PC-3 (cell line): ENCODE results near the gene PSMC5. TPM values are rescaled to one million over a fixed set of nuclear protein-coding genes. Genes with fewer than 3 reads are reported as not detected.

ENCODE experiments used
- ATAC-seq: fragments of 200-7000 bp; cut with Tn5 transposase; 2 replicates; pipeline ENCODE4 v1.9.1; 2020; ENCODE audit warnings: mild to moderate bottlenecking, moderate library complexity
- BruUV-seq: library from RNA; stranded (reverse); fragments of 400-500 nt; replicated peaks from 2 replicates; lab custom pipeline; 2021; lab: Mats Ljungman, UMichigan
- CTCF ChIA-PET: fragments of 300-600 bp; sonication (Branson Sonifier 250); formaldehyde crosslinking; loops from one replicate; lab custom pipeline; 2022; ENCODE audit warnings: antibody characterized with exemption; lab: Charles Lee
- POLR2A ChIA-PET: fragments of 300-600 bp; sonication (Branson Sonifier 250); formaldehyde crosslinking; loops from one replicate; lab custom pipeline; 2022; ENCODE audit warnings: antibody characterized with exemption; ENCODE audit not compliant: unreplicated experiment; lab: Charles Lee
- DNase-seq: peaks from one replicate; pipeline ENCODE4 v3.0.0-alpha.2; 2015
- H2AFZ ChIP-seq: fragments of 300-600 bp; sonication (generic); 2 replicates; pipeline ENCODE4 v1.6.0; 2016; ENCODE audit warnings: antibody characterized with exemption, low read length
- H3F3A ChIP-seq: fragments of 300-600 bp; sonication (generic); one replicate; pipeline ENCODE4 v1.6.0; 2017; ENCODE audit warnings: antibody characterized with exemption, low read length, control low read depth, mild to moderate bottlenecking; ENCODE audit not compliant: unreplicated experiment
- H3K27ac ChIP-seq: fragments of 300-600 bp; sonication (generic); 2 replicates; pipeline ENCODE4 v1.5.1; 2016; ENCODE audit warnings: mild to moderate bottlenecking, low read length
- H3K27me3 ChIP-seq: fragments of 300-600 bp; sonication (generic); 2 replicates; pipeline ENCODE4 v1.6.1; 2016; ENCODE audit warnings: low read length, mixed read lengths
- H3K36me3 ChIP-seq: fragments of 300-600 bp; sonication (generic); 2 replicates; pipeline ENCODE4 v1.6.1; 2016; ENCODE audit warnings: low read depth, mixed run types, low read length, mixed read lengths
- H3K4me1 ChIP-seq: fragments of 300-600 bp; sonication (generic); 2 replicates; pipeline ENCODE4 v1.5.1; 2016; ENCODE audit warnings: low read length; ENCODE audit not compliant: insufficient read depth
- H3K4me2 ChIP-seq: fragments of 300-600 bp; sonication (generic); 2 replicates; pipeline ENCODE4 v1.6.0; 2016; ENCODE audit warnings: low read length
- H3K4me3 ChIP-seq: fragments of 300-600 bp; sonication (generic); 2 replicates; pipeline ENCODE4 v1.5.1; 2016; ENCODE audit warnings: mild to moderate bottlenecking, low read length, mixed read lengths
- H3K79me2 ChIP-seq: fragments of 300-600 bp; sonication (generic); 2 replicates; pipeline ENCODE4 v1.6.1; 2017; ENCODE audit warnings: low read length, mixed read lengths
- H3K9ac ChIP-seq: fragments of 300-600 bp; sonication (generic); 2 replicates; pipeline ENCODE4 v1.6.0; 2016; ENCODE audit warnings: mild to moderate bottlenecking, low read length
- H3K9me2 ChIP-seq: fragments of 300-600 bp; sonication (generic); replicated peaks from 2 replicates; pipeline ENCODE4 v1.6.1; 2016; ENCODE audit warnings: mixed run types, low read length, mixed read lengths
- H3K9me3 ChIP-seq: fragments of 300-600 bp; sonication (generic); 2 replicates; pipeline ENCODE4 v1.6.1; 2016; ENCODE audit warnings: low read length, mixed read lengths
- H4K20me1 ChIP-seq: fragments of 300-600 bp; sonication (generic); 2 replicates; pipeline ENCODE4 v1.6.1; 2016; ENCODE audit warnings: low read length, mixed read lengths
- CTCF ChIP-seq: fragments of 300-600 bp; sonication (generic); conservative IDR thresholded peaks from 2 replicates; pipeline ENCODE4 v1.5.1; 2017; ENCODE audit warnings: antibody characterized with exemption, low read depth, mild to moderate bottlenecking, low read length
- EZH2 ChIP-seq: fragments of 300-600 bp; sonication (generic); IDR thresholded peaks from one replicate; pipeline ENCODE4 v1.6.1; 2017; ENCODE audit warnings: antibody characterized with exemption, mild to moderate bottlenecking, low read length; ENCODE audit not compliant: unreplicated experiment
- EZH2phosphoT487 ChIP-seq: fragments of 300-600 bp; sonication (generic); IDR thresholded peaks from 2 replicates; pipeline ENCODE4 v1.6.1; 2018; ENCODE audit warnings: mild to moderate bottlenecking, antibody characterized with exemption, low read length, borderline replicate concordance
- intact Hi-C: fragments of 100-400 bp; cut with micrococcal nuclease; formaldehyde crosslinking; loops from 2 replicates; pipeline ENCODE4 v1.9.0; 2023
- total RNA-seq: library from RNA; depleted of rRNA; stranded (reverse); fragments of >200 nt; gene quantifications from 2 replicates; pipeline ENCODE4 v1.2.3, GENCODE V29; 2014

PSMC5 gene
- total RNA-seq, 1 experiment from 2014 or later, result 163 TPM

- no peak overlapping the region for H3K4me2 ChIP-seq
- no peaks in the 10 kb centered on the region for H3K9me2 ChIP-seq
- H3K27ac ChIP-seq, result no peak overlapping the region
- intact Hi-C loops, result no loop called here
- H3K79me2 ChIP-seq, result peaks cover 6% of the 10 kb centered on the region
- no peaks in the 10 kb centered on the region for H3K9me3 ChIP-seq
- H3F3A ChIP-seq, result no peaks in the 10 kb centered on the region
- no peak overlapping the region for H3K4me3 ChIP-seq
- no peak for ATAC-seq
- BruUV-seq, result no TSS peak
- peaks cover 2% of the 10 kb centered on the region; the same call in 1 of the 2 replicates for H4K20me1 ChIP-seq
- H3K27me3 ChIP-seq, result no peaks in the 10 kb centered on the region
- peaks cover 80% of the 10 kb centered on the region for H3K36me3 ChIP-seq
- DNase-seq, result no peak
- CTCF ChIA-PET, result no interaction called here
- no peak overlapping the region for H3K9ac ChIP-seq
- H3K4me1 ChIP-seq, result no peaks in the 10 kb centered on the region
- POLR2A ChIA-PET, result no interaction called here
- no peak for TF ChIP-seq EZH2
- no peak for TF ChIP-seq EZH2phosphoT487
- H2AFZ ChIP-seq, result no peak overlapping the region
Observed at GRCh38 chr17:63800783-63801182, 26.4 kb upstream of the PSMC5 start.

- no peaks in the 10 kb centered on the region for H3F3A ChIP-seq
- no peaks in the 10 kb centered on the region for H3K9me2 ChIP-seq
- ATAC-seq (no peak), DNase-seq (no peak)
- TF ChIP-seq CTCF, result no peak
- no peak for TF ChIP-seq EZH2phosphoT487
- TF ChIP-seq EZH2, result no peak
- no peak overlapping the region for H3K27ac ChIP-seq
- H3K9ac ChIP-seq, result no peak overlapping the region
- H2AFZ ChIP-seq, result no peak overlapping the region
- H3K4me2 ChIP-seq, result no peak overlapping the region
- no peaks in the 10 kb centered on the region for H3K4me1 ChIP-seq
- H3K9me3 ChIP-seq, result no peaks in the 10 kb centered on the region
- ChIA-PET POLR2A (no interaction called here), CTCF (no interaction called here)
- H3K4me3 ChIP-seq, result no peak overlapping the region
- H3K27me3 ChIP-seq, result no peaks in the 10 kb centered on the region
- intact Hi-C loops, result no loop called here
- no peaks in the 10 kb centered on the region for H4K20me1 ChIP-seq
- H3K36me3 ChIP-seq, result peaks cover 78% of the 10 kb centered on the region
- peaks cover 4% of the 10 kb centered on the region; the same call in 1 of the 2 replicates for H3K79me2 ChIP-seq
- no TSS peak for BruUV-seq
Observed at GRCh38 chr17:63804328-63804727, 22.9 kb upstream of the PSMC5 start.

GRCh38 chr17:63805591-63805990 is 21.6 kb upstream of the PSMC5 start:
- no peak for DNase-seq
- no peak overlapping the region for H3K4me3 ChIP-seq
- no peak overlapping the region for H3K9ac ChIP-seq
- H3K27ac ChIP-seq, result no peak overlapping the region
- ChIA-PET POLR2A (no interaction called here), CTCF (interaction anchor here (0.7 kb wide), 1 partner anchor 380 kb away, joined by 4 read pairs; no protein-coding TSS in a partner anchor)
- no peaks in the 10 kb centered on the region for H3K4me1 ChIP-seq
- H3F3A ChIP-seq, result no peaks in the 10 kb centered on the region
- no peak for TF ChIP-seq EZH2phosphoT487
- TF ChIP-seq CTCF, result no peak
- no peak for TF ChIP-seq EZH2
- no peaks in the 10 kb centered on the region for H4K20me1 ChIP-seq
- intact Hi-C loops, result no loop called here
- H3K27me3 ChIP-seq, result no peaks in the 10 kb centered on the region
- no TSS peak for BruUV-seq
- peaks cover 77% of the 10 kb centered on the region for H3K36me3 ChIP-seq
- H3K9me2 ChIP-seq, result no peaks in the 10 kb centered on the region
- no peak overlapping the region for H2AFZ ChIP-seq
- no peak for ATAC-seq
- H3K79me2 ChIP-seq, result peaks cover 4% of the 10 kb centered on the region; the same call in 1 of the 2 replicates
- no peak overlapping the region for H3K4me2 ChIP-seq
- H3K9me3 ChIP-seq, result no peaks in the 10 kb centered on the region
